C4-2B (cell line): ENCODE results near the gene GATA5.

ENCODE experiments used
- ZFX ChIP-seq: fragments of 450-650 bp; IDR thresholded peaks from 2 replicates; pipeline ENCODE4 v1.6.1; 2017
- TF ChIP-seq, protein P1 (sequence below): fragments of 450-650 bp; conservative IDR thresholded peaks from 2 replicates; pipeline ENCODE4 v1.5.1; 2017; ENCODE audit warnings: mild to moderate bottlenecking

DNA sequence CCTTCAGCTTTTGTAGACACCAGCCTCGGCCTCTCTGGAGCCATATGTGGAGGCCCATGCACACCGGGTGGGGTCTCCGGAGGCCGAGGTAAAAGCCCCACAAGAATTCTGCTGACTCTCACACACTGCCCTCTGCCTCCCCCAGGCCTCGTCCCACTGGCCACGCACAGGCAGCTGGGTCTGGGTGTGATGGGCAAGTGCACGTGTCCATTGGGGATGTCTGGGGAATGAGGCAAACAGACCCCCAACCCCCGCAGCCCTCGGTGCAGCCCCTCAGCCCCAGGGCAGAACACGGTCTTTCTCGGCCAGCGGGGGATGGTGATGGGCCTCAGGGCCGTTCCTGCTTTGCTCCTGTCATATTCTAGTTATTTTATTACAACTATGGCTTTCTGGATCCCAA, 44.0 kb upstream of the GATA5 start:
- TF ChIP-seq, protein P1, sequence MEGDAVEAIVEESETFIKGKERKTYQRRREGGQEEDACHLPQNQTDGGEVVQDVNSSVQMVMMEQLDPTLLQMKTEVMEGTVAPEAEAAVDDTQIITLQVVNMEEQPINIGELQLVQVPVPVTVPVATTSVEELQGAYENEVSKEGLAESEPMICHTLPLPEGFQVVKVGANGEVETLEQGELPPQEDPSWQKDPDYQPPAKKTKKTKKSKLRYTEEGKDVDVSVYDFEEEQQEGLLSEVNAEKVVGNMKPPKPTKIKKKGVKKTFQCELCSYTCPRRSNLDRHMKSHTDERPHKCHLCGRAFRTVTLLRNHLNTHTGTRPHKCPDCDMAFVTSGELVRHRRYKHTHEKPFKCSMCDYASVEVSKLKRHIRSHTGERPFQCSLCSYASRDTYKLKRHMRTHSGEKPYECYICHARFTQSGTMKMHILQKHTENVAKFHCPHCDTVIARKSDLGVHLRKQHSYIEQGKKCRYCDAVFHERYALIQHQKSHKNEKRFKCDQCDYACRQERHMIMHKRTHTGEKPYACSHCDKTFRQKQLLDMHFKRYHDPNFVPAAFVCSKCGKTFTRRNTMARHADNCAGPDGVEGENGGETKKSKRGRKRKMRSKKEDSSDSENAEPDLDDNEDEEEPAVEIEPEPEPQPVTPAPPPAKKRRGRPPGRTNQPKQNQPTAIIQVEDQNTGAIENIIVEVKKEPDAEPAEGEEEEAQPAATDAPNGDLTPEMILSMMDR: no peak
- no peak for TF ChIP-seq ZFX
